Amniotic stem cell (primary cell): Measurements from ENCODE around the gene GNL1.

Experiments
- DNase-seq: peaks from one replicate; lab custom pipeline; 2025; lab: John Stamatoyannopoulos, UW

GNL1 gene

GRCh38 chr6:30556066-30556905, at the start of gene GNL1:
Gene GNL1, minus strand, starts transcription at chr6:30556489. Its CDS starts 286 bp downstream, at chr6:30556203.
- peak; percentile 45 for DNase-seq

GRCh38 chr6:30603961-30604360, 47.7 kb upstream of the GNL1 start:
- DNase-seq, result no peak

- no peak for DNase-seq
Measured at GRCh38 chr6:30601815-30602641, 45.7 kb upstream of the GNL1 start.

- no peak for DNase-seq
Measured at GRCh38 chr6:30601436-30601814, 45.1 kb upstream of the GNL1 start.

GRCh38 chr6:30600451-30600961, 44.2 kb upstream of the GNL1 start:
- no peak for DNase-seq

GRCh38 chr6:30599625-30600324, 43.5 kb upstream of the GNL1 start:
- DNase-seq, result no peak

GRCh38 chr6:30598912-30599624, 42.8 kb upstream of the GNL1 start:
- no peak for DNase-seq

GRCh38 chr6:30597315-30598144, 41.2 kb upstream of the GNL1 start:
- DNase-seq, result peak; percentile 70

- no peak for DNase-seq
Measured at GRCh38 chr6:30592287-30592686, 36.0 kb upstream of the GNL1 start.

- DNase-seq, result no peak
Measured at GRCh38 chr6:30591008-30591407, 34.7 kb upstream of the GNL1 start.

- DNase-seq, result no peak
Measured at GRCh38 chr6:30590509-30590908, 34.2 kb upstream of the GNL1 start.

GRCh38 chr6:30589754-30590358, 33.6 kb upstream of the GNL1 start:
- no peak for DNase-seq

- DNase-seq, result no peak
Measured at GRCh38 chr6:30583921-30584320, 27.6 kb upstream of the GNL1 start.

GRCh38 chr6:30578051-30578450, 21.8 kb upstream of the GNL1 start:
- DNase-seq, result no peak

GRCh38 chr6:30573113-30573512, 16.8 kb upstream of the GNL1 start:
- DNase-seq, result no peak

- DNase-seq, result no peak
Measured at GRCh38 chr6:30572148-30572547, 15.9 kb upstream of the GNL1 start.

GRCh38 chr6:30571762-30572082, 15.4 kb upstream of the GNL1 start:
- DNase-seq, result no peak

- peak; percentile 91 for DNase-seq
Measured at GRCh38 chr6:30571075-30571761, 14.9 kb upstream of the GNL1 start, which contains the start of gene ABCF1. Gene ABCF1, plus strand, starts transcription at chr6:30571442. Its CDS starts 46 bp downstream, at chr6:30571488.

GRCh38 chr6:30570740-30571074, 14.4 kb upstream of the GNL1 start:
- DNase-seq, result no peak

GRCh38 chr6:30570263-30570662, 14.0 kb upstream of the GNL1 start:
- DNase-seq, result no peak
